K562 (cell line): ENCODE results near the gene HOXA7.

Experiments used
- JUNB ChIP-seq: fragments of 450-650 bp; formaldehyde crosslinking; conservative IDR thresholded peaks from 2 replicates; pipeline ENCODE4 v1.4.0; 2020; ENCODE audit warnings: mild to moderate bottlenecking
- JUND ChIP-seq, 2 experiments: IDR thresholded peaks; 2 replicates in 1 of 2; 3 replicates in 1 of 2; pipeline ENCODE4 v1.6.1; 2011; ENCODE audit warnings: borderline replicate concordance in 2 of 2, low read depth in 2 of 2, low read length in 2 of 2, improper control_type of control experiment in 1 of 2, missing biosample characterization in 1 of 2, missing genetic modification characterization in 1 of 2, missing genetic modification reagents in 1 of 2
- MAX ChIP-seq: sonication (generic); formaldehyde crosslinking; IDR thresholded peaks from 2 replicates; pipeline ENCODE4 v1.9.0; 2022; ENCODE audit warnings: mild to moderate bottlenecking, missing genetic modification reagents
- NR4A1 ChIP-seq, 2 experiments: fragments of 250-450 bp in 1 of 2; fragments of 450-650 bp in 1 of 2; sonication (Bioruptor Pico) in 1 of 2; IDR thresholded peaks; 2 replicates each; pipeline versions ENCODE4 v1.4.0 to v1.6.1; 2016 to 2020; ENCODE audit warnings: mild to moderate bottlenecking in 2 of 2, missing compliant biosample characterization in 1 of 2, missing genetic modification characterization in 1 of 2, moderate library complexity in 1 of 2
- RBM34 ChIP-seq: fragments of 200-400 bp; formaldehyde crosslinking; IDR thresholded peaks from 2 replicates; pipeline ENCODE4 v1.6.1; 2018; ENCODE audit warnings: low read length, borderline replicate concordance; ENCODE audit not compliant: insufficient read depth
- SREBF2 ChIP-seq: sonication (generic); formaldehyde crosslinking; IDR thresholded peaks from 2 replicates; pipeline ENCODE4 v1.4.0; 2020; ENCODE audit warnings: mild to moderate bottlenecking, missing genetic modification reagents
- THAP7 ChIP-seq: fragments of 250-450 bp; sonication (Bioruptor Pico); IDR thresholded peaks from 2 replicates; pipeline ENCODE4 v1.5.0; 2021
- YY1 ChIP-seq, 3 experiments: IDR thresholded peaks; 2 replicates each; pipeline ENCODE4 v1.6.1; 2011; ENCODE audit warnings: low read length in 2 of 3, mild to moderate bottlenecking in 2 of 3, moderate library complexity in 2 of 3, borderline replicate concordance in 1 of 3, control low read depth in 1 of 3, low read depth in 1 of 3; ENCODE audit not compliant: insufficient read depth in 3 of 3, insufficient replicate concordance in 2 of 3, control insufficient read depth in 1 of 3, insufficient read length in 1 of 3; ENCODE audit errors: extremely low read depth in 1 of 3
- ZBTB26 ChIP-seq: fragments of 450-650 bp; formaldehyde crosslinking; IDR thresholded peaks from 2 replicates; pipeline ENCODE4 v1.4.0; 2022; ENCODE audit warnings: missing genetic modification characterization
- ZKSCAN1 ChIP-seq: fragments of 150-350 bp; IDR thresholded peaks from 2 replicates; pipeline ENCODE4 v1.6.1; 2016; ENCODE audit warnings: low read depth, low read length
- ZMIZ1 ChIP-seq, 2 experiments: fragments of 150-350 bp in 1 of 2; IDR thresholded peaks; 2 replicates each; pipeline ENCODE4 v1.6.1; 2012 to 2016; ENCODE audit warnings: low read depth in 2 of 2, low read length in 2 of 2, mild to moderate bottlenecking in 1 of 2, moderate library complexity in 1 of 2
- ZNF24 ChIP-seq: fragments of 450-650 bp; IDR thresholded peaks from 2 replicates; pipeline ENCODE4 v1.6.1; 2016
- ZNF695 ChIP-seq: fragments of 450-650 bp; formaldehyde crosslinking; IDR thresholded peaks from 2 replicates; pipeline ENCODE4 v1.4.0; 2020; ENCODE audit warnings: mild to moderate bottlenecking, moderate library complexity
- ZNF75A ChIP-seq: fragments of 450-650 bp; formaldehyde crosslinking; IDR thresholded peaks from 2 replicates; pipeline ENCODE4 v1.4.0; 2020; ENCODE audit warnings: mild to moderate bottlenecking

- no peak for TF ChIP-seq MAX (CRISPR knock-in tag)
- TF ChIP-seq SREBF2 (CRISPR knock-in tag), result no peak
- TF ChIP-seq YY1 (IDR thresholded peaks at IDR 0.05; ENCODE audit: borderline replicate concordance in 1 of 3, control insufficient read depth in 1 of 3, extremely low read depth in 1 of 3, insufficient read depth in 3 of 3, insufficient read length in 1 of 3, insufficient replicate concordance in 2 of 3, low read depth in 1 of 3, low read length in 2 of 3), result no peak
- no peak for TF ChIP-seq ZNF24
- no peak for TF ChIP-seq ZKSCAN1
- no peak for TF ChIP-seq ZMIZ1 (IDR thresholded peaks at IDR 0.05; ENCODE audit: low read depth in 2 of 2, low read length in 2 of 2)
- TF ChIP-seq NR4A1 (CRISPR knock-in tag; IDR thresholded peaks at IDR 0.05), result no peak
- TF ChIP-seq NR4A1 (tag; IDR thresholded peaks at IDR 0.05), result no peak
- no peak for TF ChIP-seq JUNB
- TF ChIP-seq RBM34, result no peak
- TF ChIP-seq ZBTB26 (CRISPR knock-in tag), result no peak
- TF ChIP-seq JUND (IDR thresholded peaks at IDR 0.05; ENCODE audit: borderline replicate concordance, low read depth, low read length), result no peak
- no peak for TF ChIP-seq JUND (tag; IDR thresholded peaks at IDR 0.05; ENCODE audit: borderline replicate concordance, low read depth, low read length)
- no peak for TF ChIP-seq ZNF75A (CRISPR knock-in tag)
- TF ChIP-seq THAP7 (CRISPR knock-in tag), result no peak
- TF ChIP-seq ZNF695 (CRISPR knock-in tag), result no peak
Measured at GRCh38 chr7:27111751-27112277, 44.7 kb downstream of the HOXA7 start.
